Measurements from ENCODE around the gene PER1. TPM values are rescaled to one million over a fixed set of nuclear protein-coding genes. Genes with fewer than 3 reads are reported as not detected.
A peak's percentile ranks its signal among the peaks of the same experiment; 100 is the strongest.

Gene PER1
- total and polyA plus RNA-seq, 2 of the 13 experiments (the other 11 are each of a cell fraction or from before 2014, with no cell fraction given) = 2.6 to 3.6 TPM

- TF ChIP-seq ZBTB46 (CRISPR knock-in tag; IDR thresholded peaks at IDR 0.05; ENCODE audit: borderline replicate concordance) (no peak), HINFP (CRISPR knock-in tag; IDR thresholded peaks at IDR 0.05; ENCODE audit: low read depth) (no peak), ZNF558 (CRISPR knock-in tag; IDR thresholded peaks at IDR 0.05; ENCODE audit: borderline replicate concordance) (no peak), ZSCAN21 (CRISPR knock-in tag; IDR thresholded peaks at IDR 0.05; ENCODE audit: borderline replicate concordance) (peak; percentile 13; the same call in 1 of the 2 replicates), GPBP1L1 (CRISPR knock-in tag; IDR thresholded peaks at IDR 0.05) (no peak), SOX13 (IDR thresholded peaks at IDR 0.05) (no peak), SOX13 (CRISPR knock-in tag; conservative IDR thresholded peaks at IDR 0.05 in 1 of 2, IDR thresholded peaks at IDR 0.05 in 1 of 2) (no peak), ZGPAT (CRISPR knock-in tag; IDR thresholded peaks at IDR 0.05) (no peak; the same call in 1 of the 2 replicates), ZNF232 (CRISPR knock-in tag; IDR thresholded peaks at IDR 0.05; ENCODE audit: borderline replicate concordance) (peak; percentile 37; the same call in 1 of the 2 replicates), ARID4A (CRISPR knock-in tag; IDR thresholded peaks at IDR 0.05; ENCODE audit: borderline replicate concordance) (no peak; the same call in 1 of the 2 replicates), ZNF451 (CRISPR knock-in tag; IDR thresholded peaks at IDR 0.05) (no peak), ZNF260 (CRISPR knock-in tag; IDR thresholded peaks at IDR 0.05; ENCODE audit: borderline replicate concordance, low read depth) (no peak), NBN (conservative IDR thresholded peaks at IDR 0.05) (no peak), ATF2 (CRISPR knock-in tag; IDR thresholded peaks at IDR 0.05) (no peak; the same call in 1 of the 2 replicates)
These were observed 33.2 kb downstream of the PER1 start (continued) for GRCh38 chr17:8118769-8119580.

All from HepG2 (cell line).